Thyroid gland (tissue), 4 donors: Measurements from ENCODE around the gene GLB1L3.

Source experiments
- CTCF ChIP-seq, 6 experiments: fragments of 200-600 bp in 3 of 6; fragments of 450-650 bp in 3 of 6; sonication (generic) in 3 of 6; IDR thresholded peaks; one replicate each; pipeline ENCODE4 v1.5.1; 2016 to 2019; ENCODE audit warnings: antibody characterized with exemption in 6 of 6, mild to moderate bottlenecking in 2 of 6, inconsistent platforms in 1 of 6, moderate library complexity in 1 of 6
- POLR2A ChIP-seq, 2 donors: fragments of 450-650 bp; IDR thresholded peaks; one replicate each; pipeline ENCODE4 v1.6.1; 2017; ENCODE audit warnings: antibody characterized with exemption in 2 of 2, mild to moderate bottlenecking in 2 of 2, moderate library complexity in 1 of 2

DNA sequence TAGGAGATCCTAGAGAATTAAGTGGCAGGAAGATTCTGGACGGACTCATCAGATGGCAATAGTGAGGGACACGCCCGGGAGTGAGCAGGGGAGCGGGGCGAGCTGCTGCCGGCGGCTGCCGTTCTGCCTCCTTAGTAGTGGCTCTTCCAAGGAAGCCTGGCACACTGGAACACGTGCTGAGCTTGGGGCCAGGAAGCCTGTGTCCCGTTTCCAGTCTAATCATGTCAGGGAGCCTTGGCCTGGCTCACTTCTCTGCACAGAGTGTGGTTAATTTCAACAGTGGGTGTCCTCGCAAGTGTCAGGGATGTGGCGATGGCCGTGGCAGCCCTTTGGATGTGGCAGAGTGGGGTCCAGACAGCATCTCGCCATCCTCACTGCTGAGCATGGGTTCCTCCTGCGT is 16.5 kb downstream of the GLB1L3 start:
- TF ChIP-seq CTCF (IDR thresholded peaks at IDR 0.05) (no peak), POLR2A (IDR thresholded peaks at IDR 0.05) (no peak)
